Right lung (tissue), 10 donors: ENCODE data around the gene CLIP3. TPM values are rescaled to one million over a fixed set of nuclear protein-coding genes. Genes with fewer than 3 reads are reported as not detected.
A peak's percentile ranks its signal among the peaks of the same experiment; 100 is the strongest.
"Not testable (repeated sequence)": the region's sequence is repeated elsewhere in the genome, so short reads cannot be mapped to it uniquely, and the experiment has no call there.

ENCODE experiments used
- DNase-seq, 2 donors: peaks; one replicate each; pipeline ENCODE4 v3.0.0-alpha.2; 2013
- long read RNA-seq, 8 donors: transcript quantifications; one replicate each; lab custom pipeline, GENCODE V29; 2026
- polyA plus RNA-seq, 5 donors: library from polyadenylated mRNA; unstranded; fragments of 120-200 nt; gene quantifications; one replicate each; pipeline versions ENCODE4 v1.2.1 to v1.2.3, GENCODE V29; 2013; ENCODE audit warnings: inconsistent platforms in 1 of 5, low replicate concordance in 1 of 5; ENCODE audit not compliant: insufficient read length in 5 of 5, insufficient read depth in 1 of 5

CLIP3 gene, protein sequence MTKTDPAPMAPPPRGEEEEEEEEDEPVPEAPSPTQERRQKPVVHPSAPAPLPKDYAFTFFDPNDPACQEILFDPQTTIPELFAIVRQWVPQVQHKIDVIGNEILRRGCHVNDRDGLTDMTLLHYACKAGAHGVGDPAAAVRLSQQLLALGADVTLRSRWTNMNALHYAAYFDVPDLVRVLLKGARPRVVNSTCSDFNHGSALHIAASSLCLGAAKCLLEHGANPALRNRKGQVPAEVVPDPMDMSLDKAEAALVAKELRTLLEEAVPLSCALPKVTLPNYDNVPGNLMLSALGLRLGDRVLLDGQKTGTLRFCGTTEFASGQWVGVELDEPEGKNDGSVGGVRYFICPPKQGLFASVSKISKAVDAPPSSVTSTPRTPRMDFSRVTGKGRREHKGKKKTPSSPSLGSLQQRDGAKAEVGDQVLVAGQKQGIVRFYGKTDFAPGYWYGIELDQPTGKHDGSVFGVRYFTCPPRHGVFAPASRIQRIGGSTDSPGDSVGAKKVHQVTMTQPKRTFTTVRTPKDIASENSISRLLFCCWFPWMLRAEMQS
- polyA plus RNA-seq = 10 to 100 TPM; 23.6 to 31.9 (median 25.6) TPM
- long read RNA-seq, donor 1, transcript CLIP3-201 (14 exons, 3,370 nt) = major isoform, 7 of 23 reads
- long read RNA-seq, donor 1, partial matches to known transcripts = 15 of 23 reads
- long read RNA-seq, donor 1, other reads (novel, unspliced or antisense) = 0 of 23 reads
- long read RNA-seq, donor 2, transcript CLIP3-201 (14 exons, 3,370 nt) = major isoform, 11 of 20 reads
- long read RNA-seq, donor 2, partial matches to known transcripts = 7 of 20 reads
- long read RNA-seq, donor 2, other reads (novel, unspliced or antisense) = 0 of 20 reads
- long read RNA-seq, donor 3, partial matches to known transcripts = 0 of 8 reads
- long read RNA-seq, donor 3, other reads (novel, unspliced or antisense) = 0 of 8 reads
- long read RNA-seq, donor 4, partial matches to known transcripts = 0 of 4 reads
- long read RNA-seq, donor 4, other reads (novel, unspliced or antisense) = 0 of 4 reads
- long read RNA-seq, donor 5, partial matches to known transcripts = 13 of 16 reads
- long read RNA-seq, donor 5, other reads (novel, unspliced or antisense) = 0 of 16 reads
- long read RNA-seq, donor 6, partial matches to known transcripts = 11 of 17 reads
- long read RNA-seq, donor 6, other reads (novel, unspliced or antisense) = 0 of 17 reads
- long read RNA-seq, donor 7, transcript CLIP3-201 (14 exons, 3,370 nt) = major isoform, 5 of 5 reads
- long read RNA-seq, donor 7, partial matches to known transcripts = 0 of 5 reads
- long read RNA-seq, donor 7, other reads (novel, unspliced or antisense) = 0 of 5 reads
- long read RNA-seq, donor 8, partial matches to known transcripts = 0 of 2 reads
- long read RNA-seq, donor 8, other reads (novel, unspliced or antisense) = 0 of 2 reads

DNA sequence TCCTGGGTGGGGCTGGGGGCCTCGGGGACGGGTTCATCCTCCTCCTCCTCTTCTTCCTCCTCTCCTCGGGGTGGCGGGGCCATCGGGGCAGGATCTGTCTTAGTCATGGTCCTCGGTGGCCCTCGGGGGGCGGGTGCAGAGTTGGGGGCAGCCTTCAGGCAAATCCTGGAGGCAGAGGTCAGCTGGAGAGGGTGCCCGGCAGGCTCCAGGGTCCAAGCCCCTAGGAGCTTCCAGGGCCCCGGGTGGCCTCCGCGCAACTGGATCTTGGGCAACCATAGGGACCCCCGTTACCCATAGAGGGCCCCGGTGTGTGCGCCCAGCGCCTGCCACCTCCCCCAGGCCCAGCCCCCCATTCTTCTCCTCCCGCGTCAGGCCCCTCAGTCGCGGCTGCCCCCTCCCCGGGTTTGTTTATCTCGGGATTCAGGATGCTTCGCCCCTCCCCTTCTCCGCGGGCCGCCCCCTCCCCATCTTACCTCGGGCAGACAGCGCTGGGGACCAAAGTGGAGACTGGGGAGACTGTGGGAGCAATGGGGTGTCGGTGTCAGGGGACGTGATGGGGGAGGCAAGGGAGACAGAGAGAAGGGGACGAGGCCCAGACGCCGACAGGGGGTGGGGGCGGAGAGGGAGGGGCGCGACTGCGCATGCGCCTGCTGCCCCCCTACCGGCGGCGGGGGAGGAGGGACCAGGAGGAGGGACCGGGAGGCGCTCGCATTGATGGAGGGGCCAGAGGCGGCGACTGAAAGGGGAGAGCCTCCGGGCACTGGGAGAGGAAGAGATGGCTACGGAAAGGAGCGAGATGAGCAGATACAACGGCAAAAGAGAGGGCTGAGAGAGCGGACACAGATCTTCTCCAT, at the start of gene CLIP3:
TSS of gene CLIP3 (minus strand) at position 623 of the 854 bp plus-strand sequence. CDS start at position 107, 516 bp downstream.
- peak; percentile 65 to 69 for DNase-seq

DNA sequence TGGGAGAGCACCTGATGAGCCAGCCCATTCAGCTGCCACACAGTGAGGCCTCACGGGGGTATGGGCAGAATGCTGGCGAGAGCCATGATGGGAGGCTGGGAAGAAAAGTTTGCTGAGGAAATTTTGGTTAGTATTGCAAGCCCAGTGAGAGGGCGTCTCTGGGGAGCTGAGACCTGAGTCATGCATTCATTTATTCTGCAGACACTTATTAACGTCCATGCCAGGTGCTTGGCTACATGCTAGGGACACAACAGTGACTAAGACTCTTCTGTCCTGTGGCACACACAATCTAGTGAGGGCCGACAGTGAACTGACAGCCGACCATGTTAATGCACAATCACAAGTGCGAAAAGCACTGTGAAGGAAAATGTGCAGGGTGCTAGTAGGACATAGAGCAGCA, 49.2 kb upstream of the CLIP3 start:
- no peak for DNase-seq

DNA sequence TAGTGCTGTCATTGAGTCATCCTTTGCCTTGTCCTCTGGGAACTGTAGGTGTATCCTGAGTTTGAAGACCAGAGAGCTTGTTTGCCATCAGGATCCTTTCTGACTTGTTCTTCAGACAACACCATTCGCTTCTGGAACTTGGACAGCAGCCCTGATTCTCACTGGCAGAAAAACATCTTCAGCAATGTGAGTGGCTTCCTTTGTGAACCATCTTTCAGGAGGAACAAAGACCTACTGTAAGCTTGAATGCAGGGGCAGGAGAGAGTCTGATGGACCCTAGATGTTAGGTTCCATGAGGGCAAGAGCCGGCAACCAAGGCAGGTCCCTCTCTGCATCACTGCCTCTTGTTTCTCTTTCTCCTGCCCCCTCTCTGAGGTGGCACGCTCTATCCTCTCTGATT, 48.7 kb upstream of the CLIP3 start:
- no peak for DNase-seq

DNA sequence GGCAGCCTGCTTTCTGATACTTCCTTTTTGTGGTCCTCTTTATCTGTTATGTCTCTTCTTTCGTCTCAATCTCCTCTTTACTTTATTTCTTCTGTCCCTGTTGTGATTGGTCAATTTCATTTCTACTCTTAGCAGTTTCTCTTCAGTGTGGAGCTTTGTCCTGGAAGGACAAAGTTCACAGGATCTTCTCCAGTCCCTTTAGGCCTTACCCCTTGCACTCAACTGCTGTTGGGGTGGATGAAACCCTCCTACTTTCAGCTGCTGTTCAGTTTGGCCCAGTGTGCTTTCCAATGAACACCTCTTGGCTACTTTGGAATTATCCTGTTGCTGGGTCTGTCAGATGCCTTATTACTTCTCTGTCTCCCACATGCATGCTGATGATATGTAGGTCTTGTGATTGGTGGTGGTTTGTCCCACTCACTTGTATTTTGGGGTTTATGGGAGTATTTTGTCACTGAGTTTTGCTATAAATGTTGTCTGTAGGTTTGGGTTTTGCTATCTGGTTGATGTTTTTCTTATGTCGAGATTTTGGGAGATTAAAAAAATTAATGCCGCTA, 46.8 kb upstream of the CLIP3 start:
- no peak for DNase-seq

DNA sequence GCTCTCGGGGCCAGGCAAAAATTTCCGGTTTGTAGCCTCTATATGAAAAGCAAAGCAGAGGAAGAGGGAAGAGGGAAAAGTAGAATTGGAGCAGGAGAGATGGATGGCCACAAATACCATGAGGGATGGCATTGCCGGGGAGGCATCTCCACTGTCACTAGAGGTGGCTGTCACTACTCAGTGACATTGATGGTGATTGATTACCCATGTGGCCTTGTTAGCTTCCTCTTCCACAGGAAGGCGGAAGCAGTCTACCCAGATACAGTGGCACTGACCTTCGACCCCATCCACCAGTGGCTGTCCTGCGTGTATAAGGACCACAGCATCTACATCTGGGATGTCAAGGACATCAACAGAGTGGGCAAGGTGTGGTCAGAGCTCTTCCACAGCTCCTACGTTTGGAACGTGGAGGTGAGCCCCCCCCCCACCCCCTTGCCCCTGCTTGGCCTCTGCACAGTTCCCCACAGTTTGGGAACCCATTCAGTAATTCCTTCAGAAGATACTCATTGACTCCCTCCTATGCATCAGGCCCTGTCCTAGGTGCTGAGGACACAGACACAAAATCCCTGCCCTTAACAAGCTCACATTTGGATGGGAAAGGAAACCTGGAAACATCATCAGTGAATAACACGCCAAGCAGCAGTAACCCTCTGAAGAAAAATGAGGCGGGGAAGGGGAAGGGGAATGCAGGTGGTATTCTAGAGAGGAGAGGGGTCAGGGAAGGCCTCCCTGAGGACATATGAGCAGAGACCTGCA, 40.6 kb upstream of the CLIP3 start:
- DNase-seq = no peak

DNA sequence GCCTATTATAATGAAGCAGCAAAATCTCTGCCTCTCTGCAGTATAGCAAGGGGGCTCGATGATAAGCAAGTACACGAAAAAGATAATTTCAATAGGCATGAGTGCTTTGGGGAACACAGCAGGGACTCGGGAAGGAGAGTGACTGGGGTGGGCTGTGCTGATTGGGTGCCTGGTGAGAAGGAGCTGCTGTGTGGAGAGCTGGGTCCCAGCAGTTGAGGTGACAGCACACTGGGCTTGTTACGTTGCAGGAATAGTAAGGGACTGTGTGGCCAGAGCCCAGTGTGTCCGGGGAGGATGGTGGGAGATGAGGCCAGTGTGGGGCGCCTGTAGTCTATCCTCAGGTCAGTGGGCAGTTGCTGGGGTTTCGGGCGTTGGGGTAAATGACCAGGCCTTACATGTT, 39.4 kb upstream of the CLIP3 start:
- no peak for DNase-seq

DNA sequence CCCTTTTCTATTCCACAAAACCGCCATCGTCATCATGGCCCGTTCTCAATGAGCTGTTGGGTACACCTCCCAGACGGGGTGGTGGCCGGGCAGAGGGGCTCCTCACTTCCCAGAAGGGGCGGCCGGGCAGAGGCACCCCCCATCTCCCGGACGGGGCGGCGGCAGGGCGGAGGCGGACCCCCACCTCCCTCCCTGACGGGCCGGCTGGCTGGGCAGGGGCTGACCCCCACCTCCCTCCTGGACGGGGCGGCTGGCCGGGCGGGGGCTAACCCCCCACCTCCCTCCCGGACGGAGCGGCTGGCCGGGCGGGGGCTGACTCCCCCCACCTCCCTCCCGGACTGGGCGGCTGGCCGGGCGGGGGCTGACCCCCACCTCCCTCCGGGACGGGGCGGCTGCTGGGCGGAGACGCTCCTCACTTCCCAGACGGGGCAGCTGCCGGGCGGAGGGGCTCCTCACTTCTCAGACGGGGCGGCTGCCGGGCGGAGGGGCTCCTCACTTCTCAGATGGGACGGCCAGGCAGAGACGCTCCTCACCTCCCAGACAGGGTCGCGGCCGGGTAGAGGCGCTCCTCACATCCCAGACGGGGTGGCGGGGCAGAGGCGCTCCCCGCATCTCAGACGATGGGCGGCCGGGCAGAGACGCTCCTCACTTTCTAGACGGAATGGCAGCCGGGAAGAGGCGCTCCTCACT, 36.3 kb upstream of the CLIP3 start:
- not testable (repeated sequence) for DNase-seq

DNA sequence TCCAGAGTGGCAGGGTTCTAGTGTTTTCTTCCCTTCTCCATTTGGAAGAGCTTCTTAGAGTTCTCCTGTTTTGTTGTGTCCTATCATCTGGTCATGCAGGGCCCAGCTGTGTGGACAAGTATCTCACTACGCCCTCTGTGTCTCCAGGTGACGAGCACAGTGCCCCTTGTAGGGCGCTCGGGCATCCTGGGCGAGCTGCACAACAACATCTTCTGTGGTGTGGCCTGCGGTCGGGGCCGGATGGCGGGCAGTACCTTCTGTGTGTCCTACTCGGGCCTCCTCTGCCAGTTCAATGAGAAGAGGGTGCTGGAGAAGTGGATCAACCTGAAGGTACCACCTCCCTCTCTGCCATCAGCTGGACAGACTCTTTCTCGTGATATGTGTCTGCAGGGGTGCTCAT, 35.0 kb upstream of the CLIP3 start:
- DNase-seq = no peak

DNA sequence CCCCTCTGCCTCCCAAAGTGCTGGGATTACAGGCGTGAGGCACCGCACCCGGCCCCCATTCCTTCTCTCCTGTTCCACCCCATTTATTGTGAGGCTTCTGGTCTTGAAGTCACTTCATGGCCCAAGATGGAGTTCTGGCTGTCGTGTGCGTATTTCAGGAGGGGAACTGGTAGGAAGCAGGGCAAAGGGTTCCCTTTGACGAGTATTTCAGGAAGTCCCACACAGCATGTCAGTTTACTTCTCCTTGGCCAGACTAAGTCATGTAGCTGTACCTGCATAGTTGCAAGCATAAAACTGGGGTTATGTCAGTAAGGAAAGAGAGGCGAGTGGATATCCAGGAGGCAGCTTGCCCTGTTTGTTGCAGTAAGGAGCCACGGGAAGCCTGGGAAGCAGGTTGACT, 32.2 kb upstream of the CLIP3 start:
- no peak for DNase-seq

DNA sequence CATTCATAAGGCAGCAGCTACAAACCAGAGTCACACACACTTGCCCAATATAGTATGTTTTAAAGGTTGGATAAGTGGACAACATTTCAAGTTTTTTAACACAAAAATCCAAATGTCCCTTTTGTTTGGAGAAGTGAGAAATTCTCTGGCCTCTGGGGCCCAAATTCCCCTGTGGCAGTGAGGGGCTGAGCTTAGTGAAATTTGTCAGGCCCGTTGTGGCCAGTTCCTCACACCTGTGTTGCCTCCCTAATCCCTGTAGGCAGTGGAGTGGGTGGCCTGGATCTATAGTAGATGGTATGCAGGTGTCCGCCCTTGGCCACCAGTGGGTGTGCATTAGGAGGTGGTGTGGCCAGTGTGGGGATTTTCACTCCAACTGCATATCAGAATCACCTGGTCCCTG, 28.7 kb upstream of the CLIP3 start:
- DNase-seq = no peak

DNA sequence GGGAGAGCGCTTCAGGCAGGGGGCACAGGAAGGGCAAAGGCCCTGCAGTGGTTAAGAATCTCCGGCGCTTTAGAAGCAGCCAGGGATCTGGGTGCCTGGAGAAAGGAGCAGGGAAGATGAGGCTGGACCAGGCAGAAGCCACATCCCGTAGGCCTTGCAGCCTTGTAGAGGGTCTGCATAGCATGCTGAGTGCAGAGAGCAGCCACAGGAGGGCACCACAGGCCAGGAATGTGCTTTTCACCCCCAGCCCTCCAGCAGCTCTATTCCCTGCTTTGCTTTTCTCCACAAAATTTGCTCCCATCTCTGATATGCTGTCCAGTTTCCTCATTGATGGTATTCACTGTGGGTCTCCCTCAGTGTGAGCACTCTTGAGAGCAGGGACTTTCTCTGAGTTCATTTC, 27.8 kb upstream of the CLIP3 start:
- DNase-seq = no peak

DNA sequence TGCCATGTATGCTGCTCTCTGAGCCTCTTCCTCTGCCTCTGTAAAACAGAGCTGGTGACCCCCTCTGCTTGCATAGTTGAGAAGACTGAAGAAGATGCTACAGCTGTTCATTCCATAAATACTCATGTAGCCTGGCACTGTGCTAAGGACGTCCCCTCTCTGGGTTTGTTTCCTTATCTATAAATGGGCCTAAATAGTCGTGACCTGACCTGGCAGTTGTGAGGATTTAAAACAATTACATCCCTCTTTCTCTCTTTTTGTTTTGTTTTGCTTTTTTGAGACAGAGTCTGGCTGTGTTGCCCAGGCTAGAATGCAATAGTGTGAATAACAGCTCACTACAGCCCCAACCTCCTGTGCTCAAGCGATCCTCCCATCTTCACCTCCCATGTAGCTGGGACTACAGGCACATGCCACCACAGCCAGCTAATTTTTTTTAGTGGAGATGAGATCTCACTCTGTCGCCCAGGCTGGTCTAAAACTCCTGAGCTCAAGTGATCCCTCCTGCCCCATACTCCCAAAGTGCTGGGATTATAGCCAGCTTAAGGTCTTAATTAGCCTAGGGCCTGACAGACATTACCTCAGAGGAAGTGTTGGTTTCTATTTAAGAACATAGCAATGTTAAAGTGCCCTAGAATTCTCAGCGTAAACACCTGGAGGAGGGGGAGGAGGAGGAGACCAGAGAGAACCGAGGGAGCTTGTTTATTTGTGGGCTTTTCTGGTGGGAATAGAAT, 26.7 kb upstream of the CLIP3 start:
- DNase-seq = no peak

DNA sequence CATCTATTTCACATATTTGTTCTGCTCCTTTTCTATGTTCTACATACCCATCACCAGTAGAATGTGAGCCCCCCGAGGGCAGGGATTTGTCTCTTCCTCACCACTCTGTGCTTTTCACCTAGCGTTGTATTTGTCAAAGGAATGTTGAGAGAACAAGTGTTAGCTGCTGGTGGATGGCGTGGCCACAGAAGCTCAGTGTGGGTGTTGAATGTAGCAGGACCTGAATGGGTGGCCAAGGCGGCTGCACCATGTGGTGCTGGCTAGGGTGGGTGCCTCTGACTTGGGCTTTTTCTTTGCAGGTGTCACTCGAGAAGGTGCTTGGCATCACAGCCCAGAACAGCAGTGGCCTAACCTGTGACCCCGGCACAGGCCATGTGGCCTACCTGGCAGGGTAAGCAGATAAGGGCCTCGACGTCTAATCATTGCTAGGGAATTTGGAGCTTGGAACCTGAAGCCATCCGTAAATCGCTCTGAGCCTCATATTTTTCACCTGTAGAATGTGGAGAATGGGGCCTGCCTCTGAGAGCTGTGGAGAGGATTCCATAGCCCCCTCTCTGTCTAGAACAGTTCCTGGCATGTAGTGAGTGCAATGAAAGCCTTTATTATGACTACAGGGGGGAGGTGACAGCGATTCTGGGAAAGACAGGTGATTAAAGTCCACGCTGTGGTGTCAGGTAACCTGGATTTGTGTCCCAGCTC, 26.0 kb upstream of the CLIP3 start:
- DNase-seq = no peak

DNA sequence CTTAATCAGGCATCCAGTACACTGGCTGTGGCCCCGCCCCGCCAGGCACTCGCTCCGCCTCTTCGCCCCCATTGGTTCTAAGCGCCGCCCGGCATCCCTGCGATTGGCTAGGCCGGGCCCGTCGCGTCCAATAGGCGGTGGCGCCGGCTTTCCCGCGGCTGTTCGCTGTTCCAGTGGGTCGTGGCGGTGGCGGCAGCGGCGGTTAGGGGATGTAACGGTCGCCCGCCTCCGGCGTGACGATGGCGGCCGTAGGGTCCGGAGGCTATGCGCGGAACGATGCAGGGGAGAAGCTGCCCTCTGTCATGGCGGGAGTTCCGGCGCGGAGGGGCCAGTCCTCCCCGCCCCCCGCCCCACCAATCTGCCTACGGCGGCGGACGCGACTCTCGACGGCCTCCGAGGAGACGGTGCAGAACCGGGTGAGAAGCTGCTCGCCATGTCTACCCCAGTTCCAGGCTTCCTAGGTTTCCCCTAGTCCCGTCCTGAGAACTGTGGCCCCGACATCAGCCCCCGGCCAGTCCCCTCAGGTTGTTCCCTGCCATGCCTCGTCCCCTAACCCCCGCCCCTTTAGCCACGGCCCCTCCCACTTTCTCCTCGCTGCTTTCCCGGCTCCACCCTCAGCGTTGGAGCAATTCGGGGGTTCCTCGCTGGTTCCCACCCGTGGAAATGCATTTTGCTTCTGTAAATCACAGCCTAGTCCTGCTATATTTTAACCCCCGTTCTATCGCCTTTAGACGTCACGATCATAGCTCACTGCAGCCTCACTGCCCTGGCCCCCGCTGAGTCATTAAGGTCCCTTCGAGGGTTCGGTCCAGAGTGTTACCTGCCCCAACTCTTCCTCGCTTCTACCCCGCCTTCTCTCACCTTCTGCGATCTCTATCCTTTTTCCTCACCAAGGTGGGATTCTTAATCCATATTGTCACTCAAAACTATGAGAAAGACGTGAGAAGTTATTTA, 22.3 kb upstream of the CLIP3 start, which contains the start of gene WDR62:
TSS of gene WDR62 (plus strand) at position 165 of the 954 bp plus-strand sequence. CDS start at position 240, 75 bp downstream.
- DNase-seq = no peak

DNA sequence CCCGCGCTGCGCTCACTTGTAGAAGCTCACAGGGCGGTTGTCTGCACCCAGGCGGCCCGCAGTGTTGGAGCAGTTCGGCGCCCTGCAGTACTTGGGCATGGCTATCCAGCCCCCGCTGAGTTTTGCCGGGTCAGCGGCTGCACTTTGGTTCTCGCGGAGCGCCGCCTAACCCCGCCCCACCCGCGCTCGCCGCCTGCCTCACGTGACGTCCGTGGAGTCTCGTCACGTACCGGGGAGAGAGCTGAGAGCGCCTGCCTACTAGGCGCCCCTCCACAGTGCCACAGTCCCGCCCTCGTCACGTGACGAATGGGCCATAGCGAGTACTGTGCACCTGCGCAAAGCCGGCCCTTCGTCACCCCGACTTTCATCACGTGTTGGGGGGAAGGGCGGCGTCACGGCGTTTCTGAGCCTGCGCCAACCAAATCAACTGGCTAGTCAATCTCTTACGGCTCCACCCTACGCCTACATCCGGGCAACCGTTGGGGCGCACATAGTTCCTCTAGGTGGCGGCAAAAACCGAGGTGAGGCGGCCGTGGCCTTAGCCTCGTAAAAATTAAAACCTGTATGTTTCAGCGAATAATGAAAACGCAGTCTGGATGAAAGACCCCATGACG, 21.6 kb upstream of the CLIP3 start, which contains the start of gene THAP8:
TSS of gene THAP8 (minus strand) at position 167 of the 614 bp plus-strand sequence. CDS start at position 99, 68 bp downstream.
- DNase-seq = peak; percentile 100
